ENCODE data around the gene B4GALNT4. TPM values are rescaled to one million over a fixed set of nuclear protein-coding genes. Genes with fewer than 3 reads are reported as not detected.

Gene B4GALNT4
- total RNA-seq, 1 donor: 2.2 TPM

- Histone ChIP-seq H3K79me2 (ENCODE audit: insufficient read depth, low read length) (no peaks in the 10 kb centered on the region), H4K20me1 (ENCODE audit: insufficient read depth, low read length) (no peaks in the 10 kb centered on the region), H2AFZ (ENCODE audit: low read length) (no peak overlapping the region), H3K36me3 (ENCODE audit: insufficient read depth, low read length) (no peaks in the 10 kb centered on the region), H3K27me3 (ENCODE audit: insufficient read depth, low read length) (no peaks in the 10 kb centered on the region), H3K4me3 (ENCODE audit: insufficient read depth, low read length) (no peak overlapping the region), H3K4me2 (ENCODE audit: insufficient read depth, low read length) (no peak overlapping the region), H3K27ac (ENCODE audit: low read depth, low read length) (no peak overlapping the region), H3K4me1 (ENCODE audit: insufficient read depth, low read length) (peaks cover 3% of the 10 kb centered on the region), H3K9me3 (ENCODE audit: low read depth, low read length) (no peaks in the 10 kb centered on the region)
- DNase-seq (ENCODE audit: insufficient read length, low spot score, missing footprints): no peak
- TF ChIP-seq CTCF (IDR thresholded peaks at IDR 0.05; ENCODE audit: extremely low read depth, low read depth, low read length): no peak
Measured at GRCh38 chr11:405323-405953, 36.1 kb downstream of the B4GALNT4 start.

GRCh38 chr11:405954-406795, 36.9 kb downstream of the B4GALNT4 start:
- peaks cover 3% of the 10 kb centered on the region for H3K4me1 ChIP-seq (ENCODE audit: insufficient read depth, low read length)
- H3K79me2 ChIP-seq (ENCODE audit: insufficient read depth, low read length): no peaks in the 10 kb centered on the region
- peak overlapping the region; percentile 59 for H2AFZ ChIP-seq (ENCODE audit: low read length)
- no peak overlapping the region for H3K27ac ChIP-seq (ENCODE audit: low read depth, low read length)
- no peaks in the 10 kb centered on the region for H3K9me3 ChIP-seq (ENCODE audit: low read depth, low read length)
- no peaks in the 10 kb centered on the region for H3K27me3 ChIP-seq (ENCODE audit: insufficient read depth, low read length)
- H3K36me3 ChIP-seq (ENCODE audit: insufficient read depth, low read length): no peaks in the 10 kb centered on the region
- DNase-seq (ENCODE audit: insufficient read length, low spot score, missing footprints): no peak
- no peaks in the 10 kb centered on the region for H4K20me1 ChIP-seq (ENCODE audit: insufficient read depth, low read length)
- H3K4me3 ChIP-seq (ENCODE audit: insufficient read depth, low read length): peak overlapping the region; percentile 73
- H3K4me2 ChIP-seq (ENCODE audit: insufficient read depth, low read length): peak overlapping the region; percentile 77
- TF ChIP-seq CTCF (IDR thresholded peaks at IDR 0.05; ENCODE audit: extremely low read depth, low read depth, low read length): no peak

DNA sequence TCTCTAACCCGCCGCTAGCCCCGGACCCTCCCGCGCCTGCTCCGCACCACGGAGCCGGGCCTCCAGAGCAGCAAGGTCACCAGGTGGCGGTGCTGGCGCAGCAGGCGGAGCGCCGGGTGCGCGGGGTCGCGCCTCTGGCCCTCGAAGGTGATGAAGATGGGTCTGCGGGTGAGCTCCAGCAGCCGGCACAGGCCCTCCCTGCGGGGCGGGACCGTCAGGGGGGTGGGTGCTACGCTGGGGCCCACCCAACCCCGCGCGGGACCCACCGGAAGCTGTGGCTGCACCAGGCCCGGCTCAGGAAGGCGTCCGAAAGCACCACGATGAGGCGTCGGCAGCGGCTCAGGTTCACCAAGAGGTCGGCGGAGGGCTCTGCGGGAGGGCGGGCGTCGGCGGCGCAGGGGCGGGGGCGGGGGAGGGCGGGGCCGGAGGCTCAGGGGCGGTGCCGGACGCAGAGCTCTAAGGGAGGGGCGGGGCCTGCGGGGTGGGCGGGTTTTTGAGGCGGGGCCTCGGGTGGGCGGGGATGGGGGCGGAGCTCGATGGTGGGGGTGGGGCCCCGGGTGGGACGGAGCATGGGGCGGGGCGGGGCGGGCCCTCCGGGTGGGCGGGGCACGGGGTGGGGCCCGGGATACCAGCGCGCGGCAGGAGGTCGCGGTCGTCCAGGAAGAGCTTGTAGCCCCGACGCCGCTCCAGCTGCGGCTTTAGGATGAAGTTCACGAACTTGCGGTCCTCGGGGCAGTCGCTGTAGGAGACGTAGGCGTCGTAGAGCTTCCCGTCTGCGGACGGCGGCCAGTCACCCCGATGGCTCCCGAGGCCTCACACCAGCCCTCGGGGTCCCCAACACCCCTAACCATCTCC, 37.7 kb downstream of the B4GALNT4 start:
- H3K9me3 ChIP-seq (ENCODE audit: low read depth, low read length): no peaks in the 10 kb centered on the region
- peak; percentile 98 for DNase-seq (ENCODE audit: insufficient read length, low spot score, missing footprints)
- peaks cover 3% of the 10 kb centered on the region for H3K4me1 ChIP-seq (ENCODE audit: insufficient read depth, low read length)
- peak overlapping the region; percentile 77 for H3K4me2 ChIP-seq (ENCODE audit: insufficient read depth, low read length)
- no peaks in the 10 kb centered on the region for H3K36me3 ChIP-seq (ENCODE audit: insufficient read depth, low read length)
- no peak overlapping the region for H3K27ac ChIP-seq (ENCODE audit: low read depth, low read length)
- no peaks in the 10 kb centered on the region for H3K79me2 ChIP-seq (ENCODE audit: insufficient read depth, low read length)
- H2AFZ ChIP-seq (ENCODE audit: low read length): peak overlapping the region; percentile 59
- TF ChIP-seq CTCF (IDR thresholded peaks at IDR 0.05; ENCODE audit: extremely low read depth, low read depth, low read length): no peak
- no peaks in the 10 kb centered on the region for H3K27me3 ChIP-seq (ENCODE audit: insufficient read depth, low read length)
- H4K20me1 ChIP-seq (ENCODE audit: insufficient read depth, low read length): no peaks in the 10 kb centered on the region
- H3K4me3 ChIP-seq (ENCODE audit: insufficient read depth, low read length): peak overlapping the region; percentile 73
